ENCODE measurements around the gene MPI.
"Not testable (repeated sequence)": the region's sequence is repeated elsewhere in the genome, so short reads cannot be mapped to it uniquely, and the experiment has no call there.

The MPI gene

GRCh38 chr15:74935193-74935592, 45.4 kb downstream of the MPI start:
- not testable (repeated sequence) for DNase-seq (ENCODE audit: low read depth)

GRCh38 chr15:74937272-74937589, 47.4 kb downstream of the MPI start:
- no peak for DNase-seq (ENCODE audit: low read depth)

- peak; percentile 74 for DNase-seq (ENCODE audit: low read depth)
These were observed 47.9 kb downstream of the MPI start, which contains the start of gene COX5A for GRCh38 chr15:74937590-74938371. TSS of gene COX5A (minus strand) at chr15:74938073. CDS start at chr15:74938014, 59 bp downstream.

- DNase-seq (ENCODE audit: low read depth) = peak; percentile 80
These were observed 60.5 kb downstream of the MPI start for GRCh38 chr15:74950078-74950908.

GRCh38 chr15:74951006-74951405, 61.2 kb downstream of the MPI start:
- DNase-seq (ENCODE audit: low read depth) = no peak
